WERI-Rb-1 (cell line): ENCODE data around the gene CCDC102B.

ENCODE experiments used
- DNase-seq: peaks from one replicate; pipeline ENCODE4 v3.0.0-alpha.2; 2020
- H3K27ac ChIP-seq: fragments of 250-450 bp; sonication (Bioruptor Pico); 2 replicates; pipeline ENCODE4 v1.5.1; 2020; ENCODE audit warnings: mild to moderate bottlenecking, moderate library complexity
- H3K27me3 ChIP-seq: fragments of 250-450 bp; sonication (Bioruptor Pico); 2 replicates; pipeline ENCODE4 v1.5.1; 2021; ENCODE audit warnings: mild to moderate bottlenecking, low read depth, moderate library complexity; ENCODE audit not compliant: insufficient read depth, severe bottlenecking
- H3K36me3 ChIP-seq: fragments of 250-450 bp; sonication (Bioruptor Pico); 2 replicates; pipeline ENCODE4 v1.5.1; 2020; ENCODE audit warnings: mild to moderate bottlenecking, moderate library complexity
- H3K4me3 ChIP-seq: 2 replicates; pipeline ENCODE4 v1.5.1; 2011; ENCODE audit warnings: low read depth, mild to moderate bottlenecking, control low read depth, low read length
- H3K9me3 ChIP-seq: fragments of 250-450 bp; sonication (Bioruptor Pico); 2 replicates; pipeline ENCODE4 v1.5.1; 2021; ENCODE audit warnings: mild to moderate bottlenecking, moderate library complexity; ENCODE audit not compliant: severe bottlenecking
- CTCF ChIP-seq: IDR thresholded peaks from 2 replicates; pipeline ENCODE4 v1.5.1; 2011; ENCODE audit warnings: low read depth, mild to moderate bottlenecking, control low read depth, inconsistent platforms, low read length

Gene CCDC102B

GRCh38 chr18:69097349-69097748 lies 299.5 kb downstream of the CCDC102B start:
- H3K9me3 ChIP-seq, result no peaks in the 10 kb centered on the region
- TF ChIP-seq CTCF, result no peak
- H3K4me3 ChIP-seq, result no peak overlapping the region
- H3K27ac ChIP-seq, result no peak overlapping the region
- H3K27me3 ChIP-seq, result no peaks in the 10 kb centered on the region
- no peaks in the 10 kb centered on the region for H3K36me3 ChIP-seq
- no peak for DNase-seq

- no peak for TF ChIP-seq CTCF
- no peaks in the 10 kb centered on the region for H3K36me3 ChIP-seq
- no peaks in the 10 kb centered on the region for H3K9me3 ChIP-seq
- no peak for DNase-seq
- no peaks in the 10 kb centered on the region for H3K27me3 ChIP-seq
- H3K4me3 ChIP-seq, result no peak overlapping the region
- H3K27ac ChIP-seq, result no peak overlapping the region
Measured at GRCh38 chr18:69102959-69103358, 305.1 kb downstream of the CCDC102B start.
